Hematopoietic multipotent progenitor cell treated with erythropoietin and hydrocortisone succinate and interleukin-3 and kit ligand, for 4 days (in vitro differentiated cells): ENCODE measurements around the gene POLR3A.
"Not testable (repeated sequence)": the region's sequence is repeated elsewhere in the genome, so short reads cannot be mapped to it uniquely, and the experiment has no call there.

ENCODE experiments used
- DNase-seq: peaks from one replicate; pipeline ENCODE4 v3.0.0-alpha.2; 2015

Gene POLR3A

GRCh38 chr10:78017856-78018255 is 11.5 kb downstream of the POLR3A start:
- DNase-seq, result no peak

DNA sequence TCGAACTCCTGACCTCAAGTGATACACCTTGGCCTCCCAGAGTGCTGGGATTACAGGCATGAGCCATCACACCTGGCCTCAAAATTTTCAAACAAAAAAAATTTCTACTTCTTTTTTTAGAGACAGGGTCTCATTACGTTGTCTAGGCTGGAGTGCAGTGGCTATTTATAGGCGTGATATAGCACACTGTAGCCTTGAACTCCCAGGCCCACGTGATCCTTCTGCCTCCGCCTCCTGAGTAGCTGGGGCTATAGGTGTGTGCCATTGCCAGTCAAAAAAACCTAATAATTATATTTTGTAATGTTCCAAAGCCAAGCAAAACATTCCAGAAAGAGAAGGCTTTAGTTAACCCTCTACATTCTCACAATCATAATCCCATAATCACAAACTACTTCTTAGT is 13.8 kb downstream of the POLR3A start:
- no peak for DNase-seq

GRCh38 chr10:78013564-78013963 is 15.8 kb downstream of the POLR3A start:
- no peak for DNase-seq

- DNase-seq, result no peak
These were observed 18.2 kb downstream of the POLR3A start for GRCh38 chr10:78011065-78011464.

- no peak for DNase-seq
These were observed 19.0 kb downstream of the POLR3A start for GRCh38 chr10:78010278-78010677.

DNA sequence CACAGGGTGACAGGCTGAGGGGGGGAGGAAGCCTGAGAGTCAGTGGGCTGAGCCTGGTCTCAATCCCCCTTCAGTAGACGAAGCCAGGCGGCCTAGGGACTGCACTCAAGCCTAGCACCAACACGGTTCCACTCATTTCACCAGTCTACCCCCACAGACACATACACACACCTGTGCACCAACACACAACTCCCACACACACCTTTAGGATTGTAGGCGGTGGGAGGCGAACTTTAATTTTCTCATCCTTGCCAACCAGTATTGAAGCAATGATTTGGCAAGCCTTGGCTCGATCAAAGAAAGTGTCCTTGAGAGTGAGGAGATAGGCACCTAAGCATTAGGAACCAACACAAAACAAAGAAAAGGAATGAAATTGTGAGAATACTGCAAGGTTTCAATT is 19.7 kb downstream of the POLR3A start:
- DNase-seq, result no peak

GRCh38 chr10:78007172-78007571 is 22.1 kb downstream of the POLR3A start:
- no peak for DNase-seq

GRCh38 chr10:78004215-78005026 is 24.9 kb downstream of the POLR3A start:
- no peak for DNase-seq

DNA sequence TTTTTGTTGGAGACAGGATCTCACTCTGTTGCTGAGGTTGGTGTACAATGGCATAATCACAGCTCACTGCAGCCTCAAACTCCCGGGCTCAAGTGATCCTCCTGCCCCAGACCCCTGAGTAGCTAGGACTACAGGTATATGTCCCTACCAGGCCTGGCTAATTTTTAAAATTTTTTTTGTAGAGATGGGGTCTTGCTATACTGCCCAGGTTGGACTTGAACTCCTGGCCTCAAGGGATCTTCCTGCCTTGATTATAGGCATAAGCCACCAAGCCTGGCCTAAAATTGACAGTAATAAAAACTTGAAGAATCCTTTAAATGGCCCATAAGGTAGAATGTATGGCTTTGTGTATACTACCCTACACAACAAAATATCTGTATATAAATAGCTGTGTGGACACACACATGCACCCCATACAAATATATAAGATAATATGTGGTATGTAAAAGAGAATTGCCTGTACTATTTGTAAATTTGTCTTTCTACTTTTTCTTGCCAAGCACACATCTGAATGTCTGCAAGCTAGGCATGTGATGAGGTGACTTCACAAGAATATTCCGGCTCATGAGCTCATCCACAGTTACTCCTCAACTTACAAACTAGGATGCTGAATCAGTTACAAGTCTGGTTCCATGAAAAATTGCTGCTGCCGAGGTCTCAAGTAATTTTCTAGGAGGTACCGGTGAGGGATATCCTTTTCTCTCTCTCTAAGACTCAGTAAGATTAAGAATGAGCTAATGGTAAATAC is 26.6 kb downstream of the POLR3A start:
- DNase-seq, result no peak

- DNase-seq, result no peak
These were observed 28.3 kb downstream of the POLR3A start for GRCh38 chr10:78000956-78001472.

GRCh38 chr10:78000206-78000605 is 29.1 kb downstream of the POLR3A start:
- no peak for DNase-seq

GRCh38 chr10:77998780-77999179 is 30.5 kb downstream of the POLR3A start:
- DNase-seq, result not testable (repeated sequence)

GRCh38 chr10:77993620-77994019 is 35.7 kb downstream of the POLR3A start:
- DNase-seq, result no peak

- DNase-seq, result no peak
These were observed 40.1 kb downstream of the POLR3A start for GRCh38 chr10:77989081-77989724.

GRCh38 chr10:77987671-77988255 is 41.6 kb downstream of the POLR3A start:
- DNase-seq, result no peak

- DNase-seq, result no peak
These were observed 44.3 kb downstream of the POLR3A start for GRCh38 chr10:77984986-77985385.

DNA sequence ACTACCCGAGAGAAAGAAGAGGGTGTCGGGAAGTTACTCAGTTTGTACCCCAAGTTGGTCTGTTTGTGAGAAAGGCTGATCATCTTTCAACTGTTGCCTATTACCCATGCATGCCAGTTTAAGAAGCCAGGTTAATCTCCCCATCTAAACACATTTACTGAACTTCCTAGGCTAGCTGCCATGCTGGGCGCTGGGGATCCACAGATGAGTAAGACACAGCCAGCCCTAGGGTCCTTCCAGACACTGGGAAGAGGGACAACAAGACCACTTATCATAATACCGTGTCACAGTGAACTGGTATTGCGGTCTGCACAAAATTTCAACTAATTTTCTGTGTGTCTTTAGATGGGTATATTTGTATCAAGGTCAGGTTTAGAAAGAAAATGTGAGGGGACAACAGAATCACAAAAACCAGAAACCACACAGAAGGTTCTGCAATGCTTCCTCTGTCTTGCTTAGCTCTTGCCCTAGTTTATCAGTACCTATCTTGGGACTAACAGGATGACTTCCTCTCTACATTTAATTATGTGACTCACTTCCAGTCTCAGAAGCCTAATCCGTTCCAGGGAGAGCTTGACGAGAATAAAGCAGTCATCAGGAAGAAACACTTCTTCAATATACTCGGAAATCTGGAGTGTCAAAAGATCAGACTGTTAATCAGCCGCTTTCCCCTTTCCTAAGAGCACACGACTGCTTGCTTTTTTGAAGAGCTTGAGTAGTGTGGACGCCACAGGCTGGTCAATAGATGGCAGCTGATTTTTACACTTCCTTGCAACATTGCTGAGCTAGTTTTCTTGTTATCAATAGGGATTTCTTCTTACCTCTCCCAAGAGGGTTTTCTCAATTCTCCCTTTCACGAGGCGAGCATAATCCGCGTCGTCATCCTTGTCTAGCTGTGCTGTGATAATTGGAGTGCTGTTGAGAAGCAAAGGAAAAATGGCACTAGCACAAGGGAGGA is 45.7 kb downstream of the POLR3A start:
- no peak for DNase-seq

- DNase-seq, result no peak
These were observed 48.0 kb downstream of the POLR3A start for GRCh38 chr10:77981281-77981680.

- DNase-seq, result no peak
These were observed 50.1 kb downstream of the POLR3A start for GRCh38 chr10:77979221-77979620.

- DNase-seq, result no peak
These were observed 51.0 kb downstream of the POLR3A start for GRCh38 chr10:77978360-77978759.

- DNase-seq, result no peak
These were observed 51.4 kb downstream of the POLR3A start for GRCh38 chr10:77977934-77978333.

- DNase-seq, result no peak
These were observed 52.3 kb downstream of the POLR3A start for GRCh38 chr10:77977016-77977415.
